Measurements from ENCODE around the gene CLEC4D. TPM values are rescaled to one million over a fixed set of nuclear protein-coding genes. Genes with fewer than 3 reads are reported as not detected.
A peak's percentile ranks its signal among the peaks of the same experiment; 100 is the strongest.

CLEC4D gene
- total and polyA plus RNA-seq, 2 experiments from 2014 or later: 0.24 to 0.90 TPM

GRCh38 chr12:8527250-8528130, 14.2 kb downstream of the CLEC4D start:
- H3K27me3 Mint-ChIP-seq (ENCODE audit: insufficient read depth, low read depth, poor library complexity): peaks cover 4% of the 10 kb centered on the region
- H2AFZ ChIP-seq: peak overlapping the region; percentile 95
- H3K4me1 ChIP-seq (ENCODE audit: insufficient read depth): peaks cover 7% of the 10 kb centered on the region; the same call in 1 of the 2 replicates
- no peaks in the 10 kb centered on the region for H4K20me1 ChIP-seq (replicated peaks; ENCODE audit: insufficient read depth)
- no peaks in the 10 kb centered on the region for H3K27me3 ChIP-seq (ENCODE audit: insufficient read depth)
- H3K4me1 Mint-ChIP-seq: peaks cover 4% of the 10 kb centered on the region
- 0 out of 3 replicates have a peak, but pooled peaks cover 6% of the 10 kb centered on the region for H3K36me3 Mint-ChIP-seq (ENCODE audit: low read depth)
- no peaks in the 10 kb centered on the region for H3K36me3 ChIP-seq (ENCODE audit: insufficient read depth)
- 0 out of 2 replicates have a peak, but pooled peaks cover 2% of the 10 kb centered on the region for H3K9me2 ChIP-seq (ENCODE audit: insufficient read depth)
- 0 out of 2 replicates have a peak overlapping the region, but pooled peaks have one; percentile 5 for H3K4me2 ChIP-seq
- DNase-seq (ENCODE audit: low spot score) (peak; percentile 58), ATAC-seq (peak; percentile 97)
- H3F3A ChIP-seq (replicated peaks; ENCODE audit: low read depth): no peaks in the 10 kb centered on the region
- TF ChIP-seq EZH2phosphoT487 (IDR thresholded peaks at IDR 0.05; ENCODE audit: unreplicated experiment): no peak
- TF ChIP-seq CREB1 (CRISPR knock-in tag; IDR thresholded peaks at IDR 0.05; ENCODE audit: low read depth): no peak
- no peak for TF ChIP-seq REST (IDR thresholded peaks at IDR 0.05; ENCODE audit: unreplicated experiment)
- TF ChIP-seq ZNF331 (CRISPR knock-in tag; IDR thresholded peaks at IDR 0.05; ENCODE audit: low read depth): no peak
- no peak for TF ChIP-seq EZH2 (IDR thresholded peaks at IDR 0.05; ENCODE audit: low read depth, unreplicated experiment)
- no peak for TF ChIP-seq ETS1 (IDR thresholded peaks at IDR 0.05)
- TF ChIP-seq STAT1 (IDR thresholded peaks at IDR 0.05; ENCODE audit: unreplicated experiment): no peak
- no peak for TF ChIP-seq JUNB (IDR thresholded peaks at IDR 0.05; ENCODE audit: unreplicated experiment)
- no peak for TF ChIP-seq POLR2AphosphoS5 (IDR thresholded peaks at IDR 0.05; ENCODE audit: low read depth)
- TF ChIP-seq ZNF114 (CRISPR knock-in tag; IDR thresholded peaks at IDR 0.05): no peak
- no peak for TF ChIP-seq CTCF (conservative IDR thresholded peaks at IDR 0.05; ENCODE audit: low read depth in 2 of 2)
- no peak for TF ChIP-seq NANOG (IDR thresholded peaks at IDR 0.05; ENCODE audit: borderline replicate concordance)
- TF ChIP-seq ZNF462 (CRISPR knock-in tag; IDR thresholded peaks at IDR 0.05): no peak
- no peak overlapping the region for H3K4me3 Mint-ChIP-seq
- H3K79me2 ChIP-seq (replicated peaks; ENCODE audit: insufficient read depth): no peaks in the 10 kb centered on the region
- no peak overlapping the region for H3K27ac Mint-ChIP-seq
- H3K4me3 ChIP-seq: no peak overlapping the region
- no peak overlapping the region for H3K27ac ChIP-seq (ENCODE audit: low read depth)
- peaks cover 16% of the 10 kb centered on the region; the same call in 2 of the 3 replicates for H3K9me3 Mint-ChIP-seq

Data from GM23338 (cell line).